K562 (cell line): ENCODE results near the gene APC2. TPM values are rescaled to one million over a fixed set of nuclear protein-coding genes. Genes with fewer than 3 reads are reported as not detected.
A peak's percentile ranks its signal among the peaks of the same experiment; 100 is the strongest.

Experiments
- CREB1 ChIP-seq, 2 experiments: sonication (generic) in 1 of 2; formaldehyde crosslinking in 1 of 2; IDR thresholded peaks; 2 replicates each; pipeline versions ENCODE4 v1.6.1 to v1.8.0; 2012 to 2022; ENCODE audit warnings: inconsistent platforms in 1 of 2, mild to moderate bottlenecking in 1 of 2, missing genetic modification reagents in 1 of 2, moderate library complexity in 1 of 2
- FOXA1 ChIP-seq: fragments of 450-650 bp; IDR thresholded peaks from 2 replicates; pipeline ENCODE4 v1.6.1; 2016; ENCODE audit warnings: mild to moderate bottlenecking, borderline replicate concordance
- FOXK1 ChIP-seq: sonication (generic); formaldehyde crosslinking; IDR thresholded peaks from 2 replicates; pipeline ENCODE4 v1.8.0; 2022; ENCODE audit warnings: missing genetic modification reagents, mild to moderate bottlenecking, borderline replicate concordance
- GTF3C2 ChIP-seq: IDR thresholded peaks from 3 replicates; pipeline ENCODE4 v1.6.1; 2011; ENCODE audit warnings: borderline replicate concordance, mild to moderate bottlenecking, moderate library complexity; ENCODE audit not compliant: insufficient read length; ENCODE audit errors: extremely low read depth
- MITF ChIP-seq: IDR thresholded peaks from 2 replicates; pipeline ENCODE4 v1.6.1; 2014; ENCODE audit warnings: antibody characterized with exemption
- MLLT1 ChIP-seq, 2 experiments: fragments of 450-650 bp; IDR thresholded peaks; 2 replicates each; pipeline ENCODE4 v1.6.1; 2016
- MYNN ChIP-seq, 2 experiments: sonication (generic); formaldehyde crosslinking in 1 of 2; IDR thresholded peaks; 2 replicates each; pipeline versions ENCODE4 v1.5.0 to v1.6.1; 2016 to 2020; ENCODE audit warnings: antibody characterized with exemption in 1 of 2, missing genetic modification reagents in 1 of 2
- POLR3G ChIP-seq: IDR thresholded peaks from 2 replicates; pipeline ENCODE4 v1.6.1; 2011; ENCODE audit not compliant: insufficient read length, insufficient replicate concordance; ENCODE audit errors: extremely low read depth
- TRIM25 ChIP-seq: fragments of 450-650 bp; IDR thresholded peaks from 2 replicates; pipeline ENCODE4 v1.7.0; 2016; ENCODE audit warnings: borderline replicate concordance
- ZFP91 ChIP-seq: sonication (generic); formaldehyde crosslinking; IDR thresholded peaks from 2 replicates; pipeline ENCODE4 v1.8.0; 2022; ENCODE audit warnings: mild to moderate bottlenecking, missing genetic modification reagents
- ZNF24 ChIP-seq: fragments of 450-650 bp; IDR thresholded peaks from 2 replicates; pipeline ENCODE4 v1.6.1; 2016
- ZNF253 ChIP-seq: fragments of 250-450 bp; sonication (Bioruptor Pico); conservative IDR thresholded peaks from 2 replicates; pipeline ENCODE4 v1.6.1; 2021; ENCODE audit warnings: mild to moderate bottlenecking
- ZNF263 ChIP-seq: sonication (generic); formaldehyde crosslinking; IDR thresholded peaks from 2 replicates; pipeline ENCODE4 v1.8.0; 2022; ENCODE audit warnings: mild to moderate bottlenecking, missing genetic modification reagents, borderline replicate concordance
- ZNF584 ChIP-seq: fragments of 200-800 bp; sonication (Bioruptor generic); IDR thresholded peaks from 2 replicates; pipeline ENCODE4 v1.6.1; 2016; ENCODE audit warnings: low read depth, mild to moderate bottlenecking, missing genetic modification characterization, missing compliant biosample characterization
- polyA plus RNA-seq, 8 experiments: library from polyadenylated mRNA; depleted of rRNA in 4 of 8; stranded (reverse) in 5 of 8; unstranded in 3 of 8; fragments of >200 nt; fragmentation: Nextera tagmentation in 2 of 8; fragmentation: Illumina TruSeq in 1 of 8; extraction: Ambion mirVana in 2 of 8; extraction: Trizol in 1 of 8; gene quantifications; 2 replicates each; pipeline versions ENCODE4 v1.2.1 to v1.2.3, GENCODE V29; 2011 to 2014; ENCODE audit warnings: inconsistent platforms in 1 of 8, missing spikeins in 1 of 8
- total RNA-seq, 7 experiments: library from RNA; depleted of rRNA in 6 of 7; stranded (reverse); fragments of >200 nt in 6 of 7; fragmentation: Illumina TruSeq in 2 of 7; extraction: Trizol in 2 of 7; gene quantifications; 2 replicates each; pipeline versions ENCODE4 v1.2.1 to v1.2.3, GENCODE V29; 2011 to 2021; ENCODE audit warnings: low replicate concordance in 1 of 7

APC2 gene
- total and polyA plus RNA-seq, 9 of the 15 experiments (the other 6 are each of a cell fraction or from before 2014, with no cell fraction given) = 0.01 to 0.40 (median 0.05) TPM; not detected in 3

GRCh38 chr19:1490311-1491113, 40.6 kb downstream of the APC2 start, which contains the start of gene PCSK4 (continued):
- TF ChIP-seq GTF3C2 (no peak), MITF (no peak), ZNF24 (no peak), POLR3G (no peak), CREB1 (IDR thresholded peaks at IDR 0.05) (peak; percentile 38), CREB1 (CRISPR knock-in tag; IDR thresholded peaks at IDR 0.05) (peak; percentile 58), ZNF253 (CRISPR knock-in tag) (no peak), TRIM25 (no peak), ZFP91 (no peak), ZNF263 (CRISPR knock-in tag) (0 out of 2 replicates have a peak, but pooled peaks have one; percentile 35), MYNN (IDR thresholded peaks at IDR 0.05) (no peak), MYNN (CRISPR knock-in tag; IDR thresholded peaks at IDR 0.05) (no peak), FOXA1 (no peak), MLLT1 (IDR thresholded peaks at IDR 0.05) (no peak), FOXK1 (CRISPR knock-in tag) (no peak), ZNF584 (CRISPR knock-in tag) (no peak)
